ENCODE measurements around the gene RPL36A. TPM values are rescaled to one million over a fixed set of nuclear protein-coding genes. Genes with fewer than 3 reads are reported as not detected.
A peak's percentile ranks its signal among the peaks of the same experiment; 100 is the strongest.

RPL36A gene
- total and polyA plus RNA-seq, 2 donors, result 808 to 1,560 TPM

DNA sequence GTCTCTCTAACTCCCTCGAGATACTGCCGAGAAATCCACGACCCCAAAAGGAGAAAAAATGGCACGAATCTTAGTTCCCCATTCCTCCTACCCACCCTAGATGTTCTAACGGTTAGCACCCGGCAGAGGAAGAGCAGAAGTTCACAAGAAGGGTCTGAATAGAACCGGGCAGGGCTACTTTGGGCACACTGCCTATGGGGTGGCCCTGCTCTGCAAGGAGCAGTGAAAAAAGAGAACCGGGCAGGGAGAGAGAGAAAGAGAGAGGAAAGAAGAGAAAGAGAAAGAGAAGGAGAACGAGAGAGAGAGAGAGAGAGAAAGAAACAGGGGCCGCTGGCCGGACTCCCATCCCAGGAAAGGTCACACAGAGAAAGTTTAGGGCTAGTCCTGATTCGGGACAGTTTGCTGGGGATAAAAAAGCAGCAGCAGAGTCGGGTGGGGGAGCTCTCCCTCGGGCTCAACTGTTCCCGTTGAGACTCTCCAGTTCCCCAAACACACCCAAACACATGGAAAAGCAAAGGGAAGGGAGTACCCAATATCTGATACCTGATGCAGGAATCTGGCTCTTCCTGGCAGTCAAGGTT is 16.4 kb downstream of the RPL36A start:
- WGBS, result under 1% methylated on average over 15 of the region's 15 CpGs
- Histone ChIP-seq H3K4me1 (ENCODE audit: insufficient read depth) (no peaks in the 10 kb centered on the region), H3K27ac (ENCODE audit: low read depth) (peak overlapping the region; percentile 81), H3K4me3 (ENCODE audit: low read depth, low read length) (peak overlapping the region; percentile 56), H3K36me3 (ENCODE audit: insufficient read depth) (no peaks in the 10 kb centered on the region)
- no peak for DNase-seq (ENCODE audit: extremely low spot score)

DNA sequence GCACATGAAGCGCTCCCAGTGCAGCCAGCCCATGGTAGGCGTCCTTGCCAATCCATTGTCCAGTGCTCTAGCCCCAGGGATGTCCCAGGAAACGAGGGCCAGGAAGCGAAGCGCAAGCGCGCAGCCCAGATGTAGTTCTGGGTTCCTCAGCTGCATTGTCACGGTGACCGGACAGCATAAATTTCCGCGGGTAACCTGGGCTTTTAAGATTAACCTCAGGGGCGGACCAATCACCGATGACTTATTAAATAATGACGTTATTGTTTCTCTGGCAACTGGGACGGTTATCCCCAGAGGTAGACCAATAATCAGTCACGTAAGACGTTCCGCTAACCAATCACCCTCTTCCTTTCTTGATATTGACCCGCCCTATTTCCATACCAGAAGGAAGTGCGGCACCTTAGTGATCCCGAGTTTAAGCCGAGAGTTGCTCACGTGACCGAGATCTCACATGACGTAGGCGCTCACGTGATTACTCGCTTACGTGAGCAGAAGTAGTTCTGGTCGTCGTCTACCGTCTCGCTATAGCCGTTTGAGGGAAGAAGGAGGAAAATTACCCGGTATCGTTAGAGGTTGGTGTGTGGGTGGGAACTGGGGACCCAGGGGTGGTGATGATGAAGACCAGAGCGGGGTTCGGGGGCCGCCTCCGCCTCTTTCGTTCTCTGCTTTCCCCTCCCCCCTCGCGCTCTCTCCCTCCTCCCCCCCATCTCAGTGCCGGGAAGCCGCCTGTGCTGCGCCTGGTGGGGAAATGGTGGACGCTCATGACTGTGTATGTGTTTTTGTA is 17.1 kb downstream of the RPL36A start, which contains the start of the genes GLA and HNRNPH2:
TSS of gene GLA (minus strand) at position 178 of the 784 bp plus-strand sequence. CDS start at position 156, 22 bp downstream.
TSS of gene HNRNPH2 (plus strand) at position 475 of the 784 bp plus-strand sequence. CDS start 3,767 bp downstream, outside the sequence.
- peak; percentile 95 for DNase-seq (ENCODE audit: extremely low spot score)
- peak within 1 kb of the TSS; percentile 96 for H3K27ac ChIP-seq (ENCODE audit: low read depth)
- under 1% methylated on average over 47 of the region's 47 CpGs for WGBS
- H3K4me1 ChIP-seq (ENCODE audit: insufficient read depth), result no peaks in the 10 kb centered on the region
- H3K36me3 ChIP-seq (ENCODE audit: insufficient read depth), result no peaks in the 10 kb centered on the region
- H3K4me3 ChIP-seq (ENCODE audit: low read depth, low read length), result peak within 1 kb of the TSS; percentile 63

DNA sequence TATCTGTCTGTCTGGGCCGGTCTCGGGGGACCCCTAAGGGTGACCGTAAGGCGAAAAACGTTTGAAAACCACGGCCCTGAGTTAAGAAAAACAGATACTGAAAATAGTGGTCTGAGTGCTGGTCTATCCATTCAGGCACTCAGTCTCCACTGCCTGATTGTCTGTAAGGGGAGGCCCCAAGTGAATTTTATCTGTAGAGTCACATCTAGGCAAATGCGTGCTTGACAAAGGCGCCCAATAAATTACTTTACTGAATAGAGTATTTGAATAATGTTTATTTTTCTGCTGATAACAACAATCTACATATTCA is 17.7 kb downstream of the RPL36A start:
- WGBS, result under 1% methylated on average over 8 of the region's 8 CpGs
- peak overlapping the region; percentile 63 for H3K4me3 ChIP-seq (ENCODE audit: low read depth, low read length)
- peak overlapping the region; percentile 96 for H3K27ac ChIP-seq (ENCODE audit: low read depth)
- no peak for DNase-seq (ENCODE audit: extremely low spot score)
- no peaks in the 10 kb centered on the region for H3K4me1 ChIP-seq (ENCODE audit: insufficient read depth)
- no peaks in the 10 kb centered on the region for H3K36me3 ChIP-seq (ENCODE audit: insufficient read depth)

DNA sequence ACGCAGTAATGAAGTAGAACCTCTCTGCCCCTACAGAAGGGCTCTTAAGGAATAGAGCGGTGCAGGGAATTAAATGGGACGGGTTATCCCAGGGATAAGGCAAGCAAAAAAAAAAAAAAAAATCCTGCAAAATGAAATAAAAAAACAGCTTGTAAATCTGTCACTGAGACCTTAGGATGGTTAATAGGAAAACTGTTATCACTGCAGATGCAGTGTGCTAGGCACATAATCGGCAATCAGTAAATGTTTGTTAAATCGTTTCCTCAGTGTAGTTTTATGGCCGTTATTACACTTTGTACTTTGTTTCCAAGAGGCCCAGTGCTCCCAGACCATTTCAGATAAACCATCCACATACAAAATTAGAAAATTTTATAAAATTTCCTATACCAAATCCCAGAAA is 18.2 kb downstream of the RPL36A start:
- Histone ChIP-seq H3K4me1 (ENCODE audit: insufficient read depth) (no peaks in the 10 kb centered on the region), H3K27ac (ENCODE audit: low read depth) (no peak overlapping the region)

DNA sequence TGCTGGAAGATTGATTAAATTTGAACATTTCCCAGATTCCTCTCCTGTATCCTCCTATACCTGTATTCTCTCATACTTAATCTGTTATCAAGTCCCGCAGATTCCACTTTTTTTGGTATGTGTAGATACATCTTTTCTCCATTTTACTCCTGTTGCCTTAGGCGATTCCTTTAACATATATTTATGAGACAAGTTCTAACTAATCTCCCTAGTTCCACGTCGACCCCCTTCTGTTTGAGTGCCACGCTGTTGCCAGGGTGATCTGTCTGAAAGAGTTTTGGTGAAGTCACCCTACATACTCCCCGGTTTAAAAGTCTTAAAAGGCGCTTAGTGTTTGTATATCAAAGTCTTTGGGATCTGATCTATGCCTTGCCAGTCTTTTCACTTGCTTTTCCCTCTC is 19.6 kb downstream of the RPL36A start:
- WGBS, result 23% methylated on average over 7 of the region's 7 CpGs
- no peak overlapping the region for H3K4me3 ChIP-seq (ENCODE audit: low read depth, low read length)
- H3K4me1 ChIP-seq (ENCODE audit: insufficient read depth), result no peaks in the 10 kb centered on the region
- no peak overlapping the region for H3K27ac ChIP-seq (ENCODE audit: low read depth)
- H3K36me3 ChIP-seq (ENCODE audit: insufficient read depth), result no peaks in the 10 kb centered on the region
- no peak for DNase-seq (ENCODE audit: extremely low spot score)

More for the DNA sequence above, 18.2 kb downstream of the RPL36A start:
- H3K4me3 ChIP-seq (ENCODE audit: low read depth, low read length), result peak overlapping the region; percentile 63
- WGBS, result 1% methylated on average over 6 of the region's 6 CpGs
- no peaks in the 10 kb centered on the region for H3K36me3 ChIP-seq (ENCODE audit: insufficient read depth)
- DNase-seq (ENCODE audit: extremely low spot score), result no peak

DNA sequence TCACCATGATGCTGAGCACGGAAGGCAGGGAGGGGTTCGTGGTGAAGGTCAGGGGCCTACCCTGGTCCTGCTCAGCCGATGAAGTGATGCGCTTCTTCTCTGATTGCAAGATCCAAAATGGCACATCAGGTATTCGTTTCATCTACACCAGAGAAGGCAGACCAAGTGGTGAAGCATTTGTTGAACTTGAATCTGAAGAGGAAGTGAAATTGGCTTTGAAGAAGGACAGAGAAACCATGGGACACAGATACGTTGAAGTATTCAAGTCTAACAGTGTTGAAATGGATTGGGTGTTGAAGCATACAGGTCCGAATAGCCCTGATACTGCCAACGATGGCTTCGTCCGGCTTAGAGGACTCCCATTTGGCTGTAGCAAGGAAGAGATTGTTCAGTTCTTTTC is 21.2 kb downstream of the RPL36A start:
- H3K4me1 ChIP-seq (ENCODE audit: insufficient read depth), result no peaks in the 10 kb centered on the region
- H3K4me3 ChIP-seq (ENCODE audit: low read depth, low read length), result no peak overlapping the region
- H3K36me3 ChIP-seq (ENCODE audit: insufficient read depth), result no peaks in the 10 kb centered on the region
- 72% methylated on average over 10 of the region's 10 CpGs for WGBS
- DNase-seq (ENCODE audit: extremely low spot score), result no peak
- no peak overlapping the region for H3K27ac ChIP-seq (ENCODE audit: low read depth)

DNA sequence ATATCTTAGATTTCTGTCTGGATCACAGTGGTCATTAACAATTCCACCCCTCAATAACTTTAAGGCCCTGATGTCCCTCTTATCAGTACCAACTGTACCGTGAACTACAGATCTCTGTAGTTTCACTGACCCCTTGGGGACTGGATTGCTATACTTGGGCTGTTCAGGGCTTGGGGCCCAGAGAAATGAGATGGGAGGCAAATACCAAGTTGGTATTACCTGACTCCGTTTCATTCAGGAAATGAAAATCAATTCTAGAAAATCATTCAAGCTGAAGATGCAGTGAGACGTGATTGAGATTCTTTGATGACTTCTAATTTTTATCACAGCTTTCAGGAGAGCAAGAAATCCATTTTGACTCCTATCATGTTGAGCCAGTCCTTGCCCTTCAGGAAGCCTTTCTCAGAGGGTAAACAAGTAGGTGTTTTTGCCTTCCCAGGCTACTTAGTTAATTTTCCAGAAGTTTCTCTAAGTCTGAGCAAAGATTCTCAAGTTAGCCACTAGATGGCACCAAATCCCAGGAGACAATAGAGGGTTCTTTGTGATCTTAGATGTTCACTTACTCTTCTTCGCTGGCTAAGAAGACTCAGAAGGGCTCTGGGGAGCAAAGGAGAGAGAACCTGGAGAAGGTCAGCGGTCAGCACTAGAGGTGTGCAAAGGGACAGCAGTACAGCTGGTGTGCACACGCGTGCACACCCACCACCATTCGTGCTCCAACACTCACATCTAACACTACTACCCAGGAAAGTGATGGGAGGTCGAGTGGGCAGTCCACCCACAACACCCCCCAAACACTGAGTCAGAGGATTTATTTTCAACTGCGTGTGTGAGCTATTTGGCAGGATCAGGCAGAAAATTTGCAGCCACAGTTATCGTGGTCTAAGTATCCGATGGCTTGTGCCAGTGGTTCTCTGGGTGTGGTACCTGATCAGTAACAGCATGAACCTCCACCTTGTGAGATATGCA is 24.7 kb downstream of the RPL36A start:
- no peak overlapping the region for H3K4me3 ChIP-seq (ENCODE audit: low read depth, low read length)
- DNase-seq (ENCODE audit: extremely low spot score), result no peak
- H3K4me1 ChIP-seq (ENCODE audit: insufficient read depth), result no peaks in the 10 kb centered on the region
- peak overlapping the region; percentile 23 for H3K27ac ChIP-seq (ENCODE audit: low read depth)
- 17% methylated on average over 12 of the region's 12 CpGs for WGBS
- no peaks in the 10 kb centered on the region for H3K36me3 ChIP-seq (ENCODE audit: insufficient read depth)

DNA sequence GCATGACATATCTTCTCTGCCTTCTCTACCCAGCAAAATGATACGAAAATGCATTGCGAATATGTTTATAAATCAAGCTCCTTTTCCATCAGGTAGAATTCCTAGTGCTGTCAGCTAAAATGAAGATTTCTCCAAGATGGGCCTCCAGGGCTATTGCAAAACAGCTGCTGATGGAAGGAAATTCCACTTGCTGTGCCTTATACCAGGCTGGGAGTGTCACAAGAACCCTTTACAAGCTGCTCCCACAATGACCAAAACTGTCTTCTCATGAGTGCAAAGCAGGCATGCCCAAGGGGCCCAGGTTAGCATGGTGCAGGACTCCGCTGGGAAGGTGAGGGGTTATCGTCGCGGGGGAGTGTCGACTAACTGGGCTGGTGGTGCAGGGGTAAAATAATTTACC is 25.9 kb downstream of the RPL36A start:
- 63% methylated on average over 7 of the region's 7 CpGs for WGBS
- Histone ChIP-seq H3K36me3 (ENCODE audit: insufficient read depth) (no peaks in the 10 kb centered on the region), H3K4me3 (ENCODE audit: low read depth, low read length) (no peak overlapping the region), H3K4me1 (ENCODE audit: insufficient read depth) (no peaks in the 10 kb centered on the region), H3K27ac (ENCODE audit: low read depth) (no peak overlapping the region)
- no peak for DNase-seq (ENCODE audit: extremely low spot score)

DNA sequence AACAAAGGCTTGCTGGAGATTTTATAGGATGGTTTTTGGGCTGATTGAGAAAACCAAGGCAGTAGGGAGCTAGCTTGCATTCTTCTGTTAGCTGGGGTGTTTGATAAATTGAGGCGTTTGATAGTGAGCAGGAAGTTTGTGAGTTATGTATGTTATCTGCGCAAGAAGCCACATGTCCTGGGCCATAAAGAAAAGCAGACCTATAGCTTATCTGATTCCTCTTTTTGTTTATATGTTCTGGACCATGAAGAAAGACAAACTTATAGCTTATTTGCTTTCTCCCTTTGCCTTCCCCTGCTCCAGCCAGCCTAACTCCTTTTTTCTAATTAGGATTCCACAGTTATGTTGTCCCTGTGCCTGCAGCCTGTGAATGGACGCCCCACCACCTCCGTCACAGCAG is 26.4 kb downstream of the RPL36A start:
- no peak for DNase-seq (ENCODE audit: extremely low spot score)
- 29% methylated on average over 4 of the region's 4 CpGs for WGBS
- Histone ChIP-seq H3K36me3 (ENCODE audit: insufficient read depth) (no peaks in the 10 kb centered on the region), H3K4me3 (ENCODE audit: low read depth, low read length) (peak overlapping the region; percentile 67), H3K27ac (ENCODE audit: low read depth) (peak overlapping the region; percentile 45), H3K4me1 (ENCODE audit: insufficient read depth) (no peaks in the 10 kb centered on the region)

DNA sequence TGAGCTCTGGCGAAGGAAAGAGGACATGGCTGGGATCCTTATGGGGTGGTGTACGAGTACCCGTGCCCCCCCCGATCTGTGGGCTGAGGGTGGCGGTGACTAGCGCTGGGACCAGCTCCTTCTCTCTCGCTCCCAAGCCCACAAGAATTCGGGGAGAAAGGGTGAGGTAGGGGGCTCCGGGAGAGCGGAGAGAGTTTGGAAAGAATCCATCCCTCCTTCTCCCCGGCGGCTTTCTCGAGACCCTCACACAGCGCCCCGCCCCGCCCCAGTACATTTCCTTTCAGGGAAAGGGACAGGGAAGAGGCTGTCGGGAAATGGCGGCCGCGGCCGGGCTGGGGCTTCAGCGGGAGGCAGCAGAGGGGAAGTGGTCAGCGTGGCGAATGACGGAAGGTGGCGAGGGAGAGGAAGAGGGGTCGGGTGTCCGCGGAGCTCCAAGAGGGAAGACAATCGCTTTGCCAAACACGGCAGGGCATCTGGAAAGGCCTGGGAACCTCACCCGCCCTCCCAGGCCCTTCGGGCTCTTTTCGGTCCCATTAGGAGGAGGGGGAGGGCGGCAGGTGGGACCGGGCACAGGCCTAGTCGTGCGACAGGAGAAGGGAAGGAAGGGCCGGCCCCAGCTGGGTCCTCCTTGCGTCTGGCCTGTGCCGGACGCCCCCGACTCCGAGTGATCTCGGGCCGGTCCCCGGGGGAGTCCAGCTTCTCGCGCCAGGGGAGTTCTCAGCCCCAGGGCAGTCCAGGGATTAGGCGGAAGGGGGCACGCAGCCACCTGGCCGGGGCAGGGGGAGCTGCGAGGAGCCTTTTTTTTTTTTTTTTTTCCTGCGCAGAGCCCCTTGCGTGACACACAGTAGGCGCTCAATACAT is 27.4 kb downstream of the RPL36A start:
- under 1% methylated on average over 56 of the region's 56 CpGs for WGBS
- DNase-seq (ENCODE audit: extremely low spot score), result no peak
- H3K36me3 ChIP-seq (ENCODE audit: insufficient read depth), result no peaks in the 10 kb centered on the region
- no peaks in the 10 kb centered on the region for H3K4me1 ChIP-seq (ENCODE audit: insufficient read depth)
- H3K4me3 ChIP-seq (ENCODE audit: low read depth, low read length), result peak overlapping the region; percentile 67
- H3K27ac ChIP-seq (ENCODE audit: low read depth), result peak overlapping the region; percentile 99

DNA sequence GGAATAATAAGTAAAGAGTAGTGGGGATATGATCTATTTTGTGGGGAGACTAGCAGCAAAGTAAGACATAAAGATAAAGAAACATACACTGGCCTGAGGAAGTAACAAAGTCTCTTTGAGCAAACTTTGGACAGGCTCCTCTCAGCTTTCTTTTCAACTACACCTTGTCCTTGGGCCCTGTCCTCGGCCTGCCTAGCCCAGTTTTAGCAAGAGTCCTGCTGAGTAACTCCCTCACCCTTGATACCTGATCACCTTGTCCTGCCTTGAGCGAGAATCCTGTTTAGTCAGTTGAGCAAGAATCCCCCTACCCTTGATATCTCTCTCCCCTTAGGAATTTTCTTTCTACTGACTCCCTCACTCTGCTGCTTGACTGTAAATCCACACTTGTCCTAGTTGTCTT is 28.7 kb downstream of the RPL36A start:
- DNase-seq (ENCODE audit: extremely low spot score), result no peak
- no peaks in the 10 kb centered on the region for H3K36me3 ChIP-seq (ENCODE audit: insufficient read depth)
- H3K27ac ChIP-seq (ENCODE audit: low read depth), result no peak overlapping the region
- H3K4me3 ChIP-seq (ENCODE audit: low read depth, low read length), result no peak overlapping the region
- WGBS, result 92% methylated on average over 2 of the region's 2 CpGs
- H3K4me1 ChIP-seq (ENCODE audit: insufficient read depth), result no peaks in the 10 kb centered on the region

DNA sequence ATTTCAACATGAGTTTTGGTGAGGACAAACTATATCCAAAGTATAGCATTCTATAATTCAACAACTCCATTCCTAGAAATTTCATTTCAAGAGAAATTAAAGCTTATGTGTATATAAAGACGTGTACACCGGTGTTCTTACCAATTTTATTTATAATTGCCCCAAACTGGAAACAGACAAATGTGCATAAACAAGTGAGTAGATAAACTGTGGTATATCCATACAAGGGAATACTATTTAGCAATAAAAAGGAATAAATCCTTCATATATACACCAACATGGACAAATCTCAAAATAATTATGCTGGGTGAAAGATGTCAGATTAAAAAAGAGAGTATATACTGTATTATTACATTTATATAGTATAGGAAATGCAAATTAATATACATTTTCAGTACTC is 37.1 kb downstream of the RPL36A start:
- DNase-seq (ENCODE audit: extremely low spot score), result no peak
- no peak overlapping the region for H3K4me3 ChIP-seq (ENCODE audit: low read depth, low read length)
- no peaks in the 10 kb centered on the region for H3K36me3 ChIP-seq (ENCODE audit: insufficient read depth)
- no peak overlapping the region for H3K27ac ChIP-seq (ENCODE audit: low read depth)
- no peaks in the 10 kb centered on the region for H3K4me1 ChIP-seq (ENCODE audit: insufficient read depth)
- 97% methylated on average over 2 of the region's 2 CpGs for WGBS

DNA sequence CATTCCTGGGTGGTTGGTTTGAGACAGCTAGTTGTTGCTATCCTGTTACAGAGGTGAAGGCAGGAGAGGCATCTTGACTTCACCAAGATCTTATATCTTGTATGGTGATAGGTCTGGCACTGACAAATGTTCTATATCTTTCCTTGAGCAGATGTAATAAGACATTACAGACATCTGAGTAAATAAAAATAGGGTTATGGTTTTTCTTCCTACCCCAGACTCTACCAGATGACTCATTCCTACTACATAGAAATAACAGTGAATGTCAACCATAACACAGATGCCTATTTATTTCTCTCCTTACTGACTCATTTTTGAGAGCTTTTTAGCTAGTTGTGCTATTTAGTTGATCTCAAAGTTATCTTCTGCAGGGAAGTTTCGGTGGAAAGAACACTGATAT is 39.1 kb downstream of the RPL36A start:
- Histone ChIP-seq H3K27ac (ENCODE audit: low read depth) (no peak overlapping the region), H3K4me3 (ENCODE audit: low read depth, low read length) (no peak overlapping the region), H3K4me1 (ENCODE audit: insufficient read depth) (no peaks in the 10 kb centered on the region), H3K36me3 (ENCODE audit: insufficient read depth) (no peaks in the 10 kb centered on the region)
- no peak for DNase-seq (ENCODE audit: extremely low spot score)
- whole genome bisulfite sequencing, result 79% methylated on average over 1 of the region's 1 CpG

Data from urinary bladder (tissue), 4 donors.